HG02610 (cell line): ENCODE measurements around the gene SERGEF.

Source experiments
- ATAC-seq: cut with Tn5 transposase; IDR thresholded peaks from one replicate; pipeline ENCODE4 v1.9.1; 2021; ENCODE audit warnings: mild to moderate bottlenecking, moderate library complexity; ENCODE audit not compliant: unreplicated experiment

Gene SERGEF

DNA sequence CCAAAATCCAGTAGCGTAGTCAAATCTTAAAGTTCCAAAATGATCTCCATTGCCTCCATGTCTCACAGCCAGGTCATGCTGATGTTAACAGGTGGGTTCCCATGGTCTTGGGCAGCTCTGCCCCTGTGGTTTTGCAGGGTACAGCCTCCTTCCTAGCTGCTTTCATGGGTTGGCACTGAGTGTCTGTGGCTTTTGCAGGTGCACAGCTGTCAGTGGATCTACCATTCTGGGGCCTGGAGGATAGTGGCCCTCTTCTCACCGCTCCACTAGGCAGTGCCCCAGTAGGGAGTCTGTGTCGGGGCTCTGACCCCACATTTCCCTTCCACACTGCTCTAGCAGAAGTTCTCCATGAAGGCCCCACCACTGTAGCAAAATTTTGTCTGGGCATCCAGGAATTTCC lies 145.5 kb downstream of the SERGEF start:
- no peak for ATAC-seq

DNA sequence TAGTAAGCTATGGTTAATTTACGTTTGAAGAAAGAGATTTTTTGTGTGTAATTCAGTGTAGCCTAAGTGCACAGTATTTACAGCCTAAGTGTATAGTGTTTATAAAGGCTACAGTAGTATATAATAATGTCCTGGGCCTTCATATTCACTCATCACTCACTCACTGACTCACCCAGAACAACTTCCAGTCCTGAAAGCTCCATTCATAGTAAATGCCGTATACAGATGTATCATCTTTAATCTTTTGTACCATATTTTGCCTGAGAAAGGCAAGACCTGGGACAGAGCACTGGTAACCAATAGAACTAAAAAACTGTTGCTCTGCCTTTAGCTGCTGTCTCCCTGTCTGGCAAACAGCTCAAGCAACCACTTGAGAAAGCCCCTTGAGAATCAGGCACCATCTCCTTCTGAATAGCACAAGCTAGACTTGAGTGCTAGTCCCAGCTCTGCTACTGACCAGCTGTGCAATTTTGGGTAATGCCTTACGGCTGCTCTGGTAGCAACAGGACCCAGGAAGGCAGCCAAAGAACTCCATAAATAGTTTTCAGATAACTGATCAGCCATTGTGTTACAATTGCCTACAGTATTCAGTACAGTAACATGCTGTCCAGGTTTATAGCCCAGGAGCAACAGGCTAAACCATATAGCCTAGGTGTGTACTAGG lies 146.9 kb downstream of the SERGEF start:
- ATAC-seq: no peak

DNA sequence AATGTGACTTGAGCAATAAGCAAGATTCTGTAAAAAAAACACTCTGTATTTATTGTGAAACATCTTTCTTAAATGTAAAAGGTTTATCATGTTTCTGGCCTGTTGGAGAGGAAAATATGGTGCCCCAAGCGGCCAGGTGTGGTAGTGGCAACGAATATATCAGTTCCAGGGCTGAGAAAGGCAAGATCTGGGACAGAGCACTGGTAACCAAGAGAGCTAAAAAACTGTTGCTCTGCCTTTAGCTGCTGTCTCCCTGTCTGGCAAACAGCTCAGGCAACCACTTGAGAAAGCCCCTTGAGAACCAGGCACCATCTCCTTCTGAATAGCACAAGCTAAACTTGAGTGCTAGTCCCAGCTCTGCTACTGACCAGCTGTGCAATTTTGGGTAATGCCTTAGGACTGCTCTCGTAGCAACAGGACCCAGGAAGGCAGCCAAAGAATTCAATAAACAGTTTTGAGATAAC lies 148.3 kb downstream of the SERGEF start:
- ATAC-seq: no peak

DNA sequence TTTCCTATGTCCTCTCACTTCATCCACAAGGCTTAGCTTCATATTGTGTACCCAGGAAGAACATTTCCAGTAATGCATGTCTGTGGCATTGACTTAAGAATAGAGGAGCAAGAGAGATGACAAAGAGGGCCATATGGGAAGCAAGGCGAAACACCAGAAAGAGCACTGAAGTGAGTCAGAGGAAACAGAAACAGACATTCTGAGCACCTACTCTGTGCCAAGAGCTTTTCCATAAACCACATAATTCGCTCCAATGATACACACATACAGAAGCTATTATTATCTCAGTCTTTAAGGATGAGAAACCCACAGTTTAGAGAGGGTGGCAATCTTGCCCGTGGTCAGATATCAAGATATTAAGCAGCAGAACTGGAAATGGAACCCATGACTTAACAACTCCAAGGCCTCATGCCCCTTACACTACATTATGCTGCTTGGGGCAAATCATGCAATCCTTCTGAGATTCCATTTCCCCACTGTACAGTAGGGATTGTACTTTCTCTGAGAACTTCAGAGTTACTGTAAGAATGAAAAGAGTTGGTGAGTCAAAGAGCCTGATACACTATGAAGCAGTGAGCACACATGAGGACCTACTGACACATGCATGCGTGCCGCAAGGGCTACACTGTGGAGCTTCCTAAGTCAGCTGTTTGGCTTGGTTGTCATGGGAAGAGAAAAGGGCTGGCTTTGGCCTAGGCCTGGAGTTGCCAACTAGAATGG lies 151.7 kb downstream of the SERGEF start:
- ATAC-seq: no peak

DNA sequence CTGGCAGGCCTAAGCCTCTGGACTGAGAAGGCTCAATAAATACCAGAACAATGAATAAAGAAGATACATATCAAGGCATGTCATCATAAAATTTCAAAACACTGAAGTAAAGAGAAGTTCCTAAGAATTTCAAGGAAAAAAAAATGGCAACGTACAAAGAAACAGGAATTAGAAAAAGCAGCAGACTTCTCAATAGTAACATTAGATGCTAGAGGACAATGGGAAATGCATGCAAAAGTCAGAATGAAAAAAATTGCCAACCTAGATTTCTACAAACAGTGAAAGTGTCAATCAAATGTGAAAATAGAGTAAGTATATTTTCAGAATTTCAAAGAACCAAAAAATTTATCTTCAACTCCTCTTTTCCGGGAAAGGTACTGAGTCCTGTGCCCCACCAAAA lies 153.3 kb downstream of the SERGEF start:
- no peak for ATAC-seq

DNA sequence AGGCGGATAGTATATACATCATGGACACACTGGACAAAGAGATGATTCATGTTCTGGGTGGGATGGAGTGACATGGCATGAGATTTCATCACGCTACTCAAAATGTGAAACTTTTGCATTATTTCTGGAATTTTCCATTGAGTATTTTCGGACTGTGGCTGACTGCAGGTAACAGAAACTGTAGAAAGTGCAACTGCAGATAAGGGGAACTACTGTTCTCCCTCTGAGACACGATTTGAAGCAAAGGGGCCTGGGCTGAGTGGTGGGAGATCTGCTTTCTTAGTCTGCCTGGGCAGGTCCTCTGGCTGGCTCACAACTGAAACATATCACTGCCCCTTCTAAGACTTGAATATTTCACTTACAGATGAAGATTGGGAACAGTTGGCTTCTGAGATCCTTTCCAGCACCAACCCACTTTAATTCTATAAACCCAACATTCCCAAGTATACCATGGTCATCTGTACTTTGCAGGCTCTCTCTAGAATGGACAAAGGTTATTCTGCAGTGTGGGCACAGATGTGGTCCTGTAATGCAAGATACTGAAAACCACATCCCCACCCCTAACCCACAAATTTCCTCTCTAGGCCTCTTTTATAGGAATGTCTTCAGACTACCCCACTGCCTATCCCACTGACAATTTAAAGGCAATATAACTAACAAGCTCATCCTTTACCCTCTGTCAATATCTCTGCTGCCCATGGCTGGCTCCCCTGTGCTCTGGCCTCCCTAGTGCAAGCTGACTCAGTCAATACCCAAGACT lies 157.1 kb downstream of the SERGEF start:
- ATAC-seq: peak; percentile 45

DNA sequence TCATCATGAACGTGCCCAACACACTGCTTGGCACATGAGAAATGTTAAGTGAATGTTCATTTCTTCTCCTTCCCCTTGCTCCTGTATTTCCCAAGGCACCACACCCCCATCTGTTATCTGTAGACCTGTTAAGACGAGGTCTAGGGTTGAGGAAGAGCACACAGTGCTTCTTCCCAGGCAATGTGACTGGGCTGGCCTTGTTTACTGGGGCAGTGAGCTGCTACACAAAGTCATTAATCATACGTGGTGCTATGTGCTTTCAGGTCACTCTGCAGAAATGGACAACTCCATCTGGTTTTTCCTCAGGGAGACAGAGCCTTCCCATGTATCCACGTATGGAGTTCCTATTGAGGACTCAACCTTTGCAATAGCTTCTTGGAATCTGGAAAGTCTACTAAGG lies 159.6 kb downstream of the SERGEF start:
- ATAC-seq: no peak

DNA sequence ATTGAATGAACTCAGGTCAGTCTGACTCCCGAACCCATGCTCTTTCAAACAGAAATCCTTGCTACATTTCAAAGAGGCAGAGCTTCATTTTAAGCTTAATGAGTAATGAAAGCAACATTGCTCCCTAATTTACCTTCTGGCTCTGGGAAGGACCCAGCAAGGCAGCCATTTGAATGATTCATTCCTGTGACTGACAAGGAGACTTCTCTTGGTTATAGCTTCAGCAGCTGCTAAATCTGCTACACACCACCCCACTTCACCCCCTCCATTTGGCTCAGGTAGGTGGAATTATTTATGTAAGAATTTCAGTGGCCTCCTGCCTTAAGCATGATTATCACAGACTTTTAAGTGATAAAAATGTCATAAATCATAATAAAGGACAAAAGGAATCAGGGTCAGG lies 160.6 kb downstream of the SERGEF start:
- ATAC-seq: no peak

DNA sequence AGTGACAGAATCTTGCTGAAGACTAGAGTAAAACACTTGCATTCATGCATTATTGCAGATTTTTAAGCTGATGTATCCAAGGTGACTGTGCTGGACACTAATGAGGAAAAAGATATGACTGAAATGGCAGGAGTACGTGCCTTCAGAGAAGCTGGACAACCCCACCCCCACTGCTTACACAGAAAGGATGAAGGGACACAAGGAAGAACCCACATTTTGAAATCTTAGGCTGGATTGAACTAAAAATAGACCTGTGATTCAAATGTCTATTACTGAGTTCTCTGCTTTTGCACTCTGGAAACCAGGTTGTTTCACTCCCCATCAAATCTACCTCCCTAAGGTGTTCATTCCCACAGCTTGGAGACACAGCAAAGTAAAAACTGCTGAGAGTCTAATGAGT lies 161.2 kb downstream of the SERGEF start:
- no peak for ATAC-seq

DNA sequence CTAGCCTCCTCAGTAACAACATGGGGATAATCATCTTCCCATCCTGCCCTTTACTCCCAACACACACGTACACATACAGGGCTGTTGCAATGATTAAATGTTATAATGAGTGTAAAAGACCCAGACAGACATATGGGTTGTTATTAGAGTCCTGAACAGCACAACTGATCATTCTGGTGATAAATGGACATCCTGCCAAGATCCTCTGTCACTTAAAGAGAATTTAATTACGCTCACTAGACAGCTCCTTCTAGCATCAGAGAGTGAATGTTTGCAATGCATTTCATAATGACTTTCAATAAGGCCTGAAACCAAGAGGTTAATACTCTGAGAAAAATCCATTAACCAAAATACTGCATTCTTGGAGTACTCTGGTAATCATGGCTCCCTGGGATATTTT lies 162.5 kb downstream of the SERGEF start:
- ATAC-seq: no peak

DNA sequence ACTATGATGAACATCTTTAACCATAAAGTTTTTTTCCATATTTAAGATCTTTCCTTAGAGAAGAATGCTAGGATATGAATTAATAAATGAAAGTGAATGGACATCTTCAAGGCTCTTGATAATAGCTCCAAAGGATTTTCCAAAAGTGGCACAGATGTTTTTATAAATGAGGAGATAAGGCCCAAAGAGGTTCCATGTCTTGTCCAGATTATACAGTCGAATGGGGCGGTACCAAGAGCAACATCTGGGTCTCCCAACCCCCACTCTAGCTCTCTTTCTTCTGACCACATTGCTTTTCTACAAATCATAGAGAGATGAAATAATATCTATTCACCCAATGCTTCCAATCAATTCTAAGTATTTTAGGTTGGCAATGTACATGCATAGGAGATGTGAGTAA lies 164.1 kb downstream of the SERGEF start:
- no peak for ATAC-seq

DNA sequence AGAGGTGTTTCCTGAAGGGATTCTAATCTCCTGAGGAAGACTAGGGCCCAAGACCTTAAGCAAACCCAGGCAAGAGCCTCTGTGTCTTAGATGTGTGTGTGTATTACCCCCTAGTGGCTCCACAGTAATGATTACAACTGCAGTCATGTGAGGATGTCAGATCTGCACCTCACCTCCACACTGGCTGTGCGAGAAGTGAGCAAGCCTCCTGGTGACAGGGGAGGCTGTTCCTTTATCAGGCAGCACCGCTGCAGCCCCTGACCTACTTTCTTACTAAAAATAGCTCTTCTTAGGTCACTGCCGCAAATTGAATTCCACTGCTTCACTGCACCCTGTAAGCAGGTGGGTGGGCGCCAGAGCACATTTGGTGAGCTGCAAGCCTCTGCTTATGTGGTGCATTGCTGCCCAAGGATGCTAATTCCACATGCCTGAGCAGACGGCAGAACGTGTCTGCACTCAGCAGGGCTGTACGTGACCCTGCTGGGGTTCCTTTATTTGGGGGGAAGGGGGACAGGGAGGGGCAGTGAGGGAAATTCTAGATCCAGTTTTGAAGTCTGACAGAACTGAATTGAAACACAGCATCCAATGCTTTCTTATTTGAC lies 165.9 kb downstream of the SERGEF start:
- ATAC-seq: no peak

DNA sequence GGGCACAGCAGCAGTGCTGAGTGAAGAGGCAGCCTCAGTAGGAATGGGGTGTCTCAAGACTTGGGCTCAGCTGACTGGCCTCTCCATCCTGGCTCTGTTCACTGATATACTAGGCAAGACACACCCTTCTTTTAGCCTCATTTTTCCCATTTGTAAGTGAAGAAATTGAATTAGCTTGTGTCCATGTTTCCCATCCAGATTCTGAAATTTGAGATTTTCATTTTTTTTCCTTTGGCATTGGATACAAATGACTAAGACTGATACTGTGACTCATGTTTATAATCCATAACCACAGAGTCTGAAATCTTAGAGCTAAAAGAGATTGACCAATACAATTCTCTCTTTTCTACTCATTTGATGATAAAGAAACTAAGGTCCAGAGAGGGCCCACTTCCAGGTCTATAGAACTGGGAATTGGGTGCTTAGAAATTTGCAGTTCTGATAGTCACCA lies 167.4 kb downstream of the SERGEF start:
- ATAC-seq: no peak

DNA sequence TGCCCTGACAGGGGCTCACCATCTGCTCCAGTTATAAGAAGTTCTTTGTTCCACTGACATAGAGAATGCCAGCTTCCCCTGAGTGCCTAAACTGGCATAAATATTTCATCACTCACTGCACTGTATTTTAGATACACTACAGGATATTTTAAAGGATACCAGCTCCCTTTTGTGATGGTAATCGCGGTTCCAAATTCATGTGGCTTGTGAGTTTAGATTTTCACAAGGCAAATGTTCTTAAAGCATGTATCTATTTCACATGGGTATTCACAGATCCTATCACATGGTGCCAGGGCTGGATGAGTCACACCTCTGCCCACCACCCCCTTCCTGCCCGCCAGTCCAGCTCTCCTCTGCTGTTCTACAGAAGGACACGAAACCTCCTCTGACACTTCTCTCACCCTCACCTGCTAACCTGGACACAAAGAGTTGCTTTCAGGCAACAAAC lies 172.7 kb downstream of the SERGEF start:
- no peak for ATAC-seq

DNA sequence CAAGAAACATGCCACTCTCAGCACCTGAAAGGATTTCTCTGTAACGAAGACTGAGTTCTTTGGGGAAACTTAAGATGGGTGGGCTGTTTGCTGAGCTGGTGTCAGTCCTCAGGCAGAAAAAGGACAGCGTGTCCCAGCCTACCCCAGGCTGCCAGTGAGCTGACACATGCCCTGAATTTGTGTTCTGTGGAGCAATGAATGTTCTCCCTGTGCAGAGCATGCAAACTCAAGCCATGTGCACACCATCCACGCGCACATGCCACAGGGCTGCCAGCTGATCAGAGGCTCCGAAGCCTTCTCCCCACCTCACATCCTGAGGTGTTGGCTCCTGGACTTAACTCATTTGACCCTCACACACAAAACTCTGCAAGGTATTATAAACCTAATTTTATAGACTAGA lies 173.4 kb downstream of the SERGEF start:
- no peak for ATAC-seq

DNA sequence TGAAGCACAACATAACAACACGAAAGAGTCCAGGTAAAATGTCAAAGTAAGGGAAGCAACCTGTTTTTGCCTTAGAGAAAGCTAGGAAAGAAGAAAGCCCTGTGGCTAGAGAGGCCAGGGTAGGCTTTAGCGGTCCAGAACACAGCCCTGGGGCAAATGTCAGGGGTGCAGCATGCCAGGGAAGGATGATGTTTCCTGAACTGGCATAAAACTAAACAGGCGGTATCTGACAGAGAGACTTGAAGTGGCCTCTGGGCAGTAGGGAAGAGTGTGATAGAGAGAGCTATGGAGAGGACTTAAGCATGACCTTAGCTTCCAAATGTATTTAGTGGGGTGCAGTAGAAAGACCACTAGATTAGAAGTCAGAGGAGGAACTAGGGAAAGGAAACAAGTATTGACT lies 174.7 kb downstream of the SERGEF start:
- no peak for ATAC-seq

DNA sequence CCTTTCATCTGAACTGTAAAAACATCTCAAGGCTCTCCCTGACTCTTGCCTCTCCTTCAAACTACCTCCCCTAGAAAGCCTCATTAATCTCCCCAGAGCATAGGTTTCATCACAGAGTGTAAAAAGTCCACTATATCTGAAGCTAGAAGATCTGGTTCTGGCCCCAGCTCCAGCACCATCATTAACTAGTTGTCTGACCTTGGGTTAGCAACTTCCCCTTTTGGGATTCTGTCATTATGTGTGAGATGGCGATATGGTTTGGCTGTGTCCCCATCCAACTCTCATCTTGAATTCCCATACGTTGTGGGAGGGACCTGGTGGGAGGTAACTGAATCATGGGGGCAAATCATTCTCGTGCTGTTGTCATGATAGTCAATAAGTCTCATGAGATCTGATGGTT lies 181.0 kb downstream of the SERGEF start:
- ATAC-seq: no peak

DNA sequence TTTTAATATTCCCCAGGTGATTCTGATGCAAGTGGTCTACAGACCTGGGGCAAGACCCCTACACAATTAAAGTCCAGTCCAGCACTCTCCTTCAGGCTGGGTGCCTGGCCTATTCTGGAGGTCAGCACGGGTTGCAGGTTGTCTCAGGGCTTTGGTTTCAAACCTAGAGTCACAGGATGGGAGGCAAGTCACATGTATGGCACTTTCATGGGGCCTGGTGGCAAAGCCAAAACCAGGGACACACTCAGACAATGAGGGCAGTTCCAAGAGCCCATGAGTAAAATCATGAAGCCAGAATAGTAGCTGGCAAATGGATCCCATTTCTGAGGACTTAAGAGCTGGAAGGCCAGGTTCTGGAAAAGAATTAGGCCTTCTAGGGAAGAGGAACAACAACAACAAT lies 181.6 kb downstream of the SERGEF start:
- ATAC-seq: no peak

DNA sequence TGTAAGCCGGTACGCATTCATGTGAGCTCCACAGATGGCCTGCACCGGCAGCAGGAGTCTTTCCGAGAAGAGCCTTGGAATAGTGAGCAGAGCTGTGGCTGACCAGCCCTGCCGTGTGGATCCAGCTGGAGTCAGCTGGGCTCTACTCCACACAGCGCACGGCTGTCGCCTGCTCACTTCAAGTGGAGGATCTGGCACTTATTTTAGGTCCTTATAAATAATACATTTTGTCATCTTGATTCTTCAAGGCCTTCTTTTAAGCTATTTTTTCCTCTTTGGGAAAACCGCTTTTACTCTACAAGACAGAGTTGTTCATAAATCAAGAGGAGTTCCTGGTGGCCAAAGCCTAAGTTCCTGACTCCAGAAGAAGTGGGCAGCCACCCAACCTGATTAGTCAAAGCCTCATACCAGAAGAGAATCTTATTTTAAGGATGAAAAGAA lies 184.5 kb downstream of the SERGEF start:
- ATAC-seq: no peak

DNA sequence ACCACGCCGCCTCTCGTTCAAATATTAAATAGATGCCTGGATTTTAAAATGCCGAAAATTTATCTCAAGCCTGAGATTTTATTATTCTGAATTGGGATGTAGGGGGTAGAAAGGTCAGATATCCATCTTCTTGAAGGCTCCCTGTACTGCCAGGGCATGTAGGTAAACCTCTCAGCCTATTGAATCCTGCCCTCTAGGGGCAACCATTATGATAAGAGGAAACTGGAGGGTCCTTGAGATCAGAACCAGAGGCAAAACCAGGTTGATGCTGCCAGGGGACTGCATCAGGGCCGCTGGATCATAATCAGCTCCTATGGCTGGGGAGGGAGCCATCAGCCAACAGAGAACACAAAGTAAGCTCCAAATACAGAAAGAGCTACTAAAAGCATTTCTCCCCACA lies 185.8 kb downstream of the SERGEF start:
- ATAC-seq: no peak

DNA sequence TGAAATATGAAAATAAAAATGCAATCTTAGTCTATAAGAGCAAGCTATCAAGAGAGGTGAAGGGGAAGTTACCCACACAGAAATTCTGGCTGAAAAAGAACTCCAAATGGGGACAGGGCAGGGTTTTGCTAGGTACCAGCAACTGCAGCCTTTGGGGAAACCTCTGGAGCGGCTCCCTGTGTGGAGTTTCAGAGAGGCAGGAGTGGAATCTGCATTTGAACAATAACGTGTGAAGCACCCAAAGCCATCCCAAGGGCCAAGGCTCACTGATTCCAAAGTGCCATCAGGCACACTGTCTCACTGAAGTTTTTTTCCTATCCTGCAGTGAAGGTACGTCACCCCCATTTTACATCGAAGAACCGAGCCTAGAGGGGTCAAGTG lies 190.5 kb downstream of the SERGEF start:
- no peak for ATAC-seq
